HG03439 (cell line): Measurements from ENCODE around the gene PCDHB4.
"Not testable (repeated sequence)": the region's sequence is repeated elsewhere in the genome, so short reads cannot be mapped to it uniquely, and the experiment has no call there.

ENCODE experiments used
- ATAC-seq: cut with Tn5 transposase; IDR thresholded peaks from one replicate; pipeline ENCODE4 v1.9.1; 2021; ENCODE audit warnings: mild to moderate bottlenecking, moderate library complexity; ENCODE audit not compliant: unreplicated experiment

The PCDHB4 gene

DNA sequence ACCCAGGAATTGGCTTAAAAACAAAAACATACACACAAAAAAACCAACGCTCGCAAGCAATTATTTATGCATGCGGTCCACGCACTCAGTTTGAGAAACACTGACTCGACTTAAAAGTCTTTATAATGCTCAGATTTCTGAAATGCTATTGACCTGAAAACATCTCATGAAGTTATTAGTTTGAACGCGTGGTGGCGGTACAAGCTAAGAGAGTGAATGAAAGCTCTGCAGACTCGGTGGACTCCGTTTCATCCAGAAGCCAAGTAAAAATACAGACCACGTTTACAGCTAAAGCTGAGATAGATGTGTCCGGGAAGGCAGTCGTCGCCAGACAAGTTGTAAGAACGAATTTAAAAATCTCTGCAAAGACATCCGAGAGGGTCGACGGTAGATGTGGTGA is 28.2 kb downstream of the PCDHB4 start, which contains the start of gene PCDHB6:
PCDHB6 (plus strand) TSS at position 246 of the 400 bp plus-strand sequence. CDS start 201 bp downstream, outside the sequence.
- ATAC-seq: no peak

DNA sequence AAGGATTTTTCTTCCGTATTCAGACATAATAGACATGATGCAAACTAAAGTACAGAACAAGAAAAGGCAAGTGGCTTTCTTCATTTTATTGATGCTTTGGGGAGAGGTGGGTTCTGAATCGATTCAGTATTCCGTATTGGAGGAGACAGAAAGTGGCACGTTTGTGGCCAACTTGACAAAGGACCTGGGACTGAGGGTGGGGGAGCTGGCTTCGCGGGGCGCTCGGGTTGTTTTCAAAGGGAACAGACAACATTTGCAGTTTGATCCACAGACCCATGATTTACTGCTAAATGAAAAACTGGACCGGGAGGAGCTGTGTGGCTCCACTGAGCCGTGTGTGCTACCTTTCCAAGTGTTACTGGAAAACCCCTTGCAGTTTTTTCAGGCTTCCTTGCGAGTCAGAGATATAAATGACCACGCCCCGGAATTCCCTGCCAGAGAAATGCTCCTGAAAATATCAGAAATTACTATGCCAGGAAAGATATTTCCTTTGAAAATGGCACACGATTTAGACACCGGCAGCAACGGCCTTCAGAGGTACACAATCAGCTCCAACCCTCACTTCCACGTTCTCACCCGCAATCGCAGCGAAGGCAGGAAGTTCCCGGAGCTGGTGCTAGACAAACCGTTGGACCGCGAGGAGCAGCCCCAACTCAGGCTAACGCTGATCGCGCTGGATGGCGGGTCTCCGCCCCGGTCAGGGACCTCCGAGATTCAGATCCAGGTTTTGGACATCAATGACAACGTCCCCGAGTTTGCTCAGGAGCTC is 28.8 kb downstream of the PCDHB4 start:
- no peak for ATAC-seq

DNA sequence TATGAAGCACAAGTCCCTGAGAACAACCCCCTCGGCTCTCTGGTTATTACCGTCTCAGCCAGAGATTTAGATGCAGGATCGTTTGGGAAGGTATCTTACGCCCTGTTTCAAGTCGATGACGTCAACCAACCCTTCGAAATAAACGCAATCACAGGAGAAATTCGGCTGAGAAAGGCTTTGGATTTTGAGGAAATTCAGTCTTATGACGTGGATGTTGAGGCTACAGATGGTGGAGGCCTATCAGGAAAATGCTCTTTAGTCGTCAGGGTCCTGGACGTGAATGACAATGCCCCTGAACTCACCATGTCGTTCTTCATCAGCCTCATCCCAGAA is 29.3 kb downstream of the PCDHB4 start:
- ATAC-seq: no peak

DNA sequence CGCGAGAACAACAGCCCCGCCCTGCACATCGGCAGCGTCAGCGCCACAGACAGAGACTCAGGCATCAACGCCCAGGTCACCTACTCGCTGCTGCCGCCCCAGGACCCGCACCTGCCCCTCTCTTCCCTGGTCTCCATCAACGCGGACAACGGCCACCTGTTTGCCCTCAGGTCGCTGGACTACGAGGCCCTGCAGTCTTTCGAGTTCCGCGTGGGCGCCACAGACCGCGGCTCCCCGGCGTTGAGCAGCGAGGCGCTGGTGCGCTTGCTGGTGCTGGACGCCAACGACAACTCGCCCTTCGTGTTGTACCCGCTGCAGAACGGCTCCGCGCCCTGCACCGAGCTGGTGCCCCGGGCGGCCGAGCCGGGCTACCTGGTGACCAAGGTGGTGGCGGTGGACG is 30.0 kb downstream of the PCDHB4 start:
- not testable (repeated sequence) for ATAC-seq

DNA sequence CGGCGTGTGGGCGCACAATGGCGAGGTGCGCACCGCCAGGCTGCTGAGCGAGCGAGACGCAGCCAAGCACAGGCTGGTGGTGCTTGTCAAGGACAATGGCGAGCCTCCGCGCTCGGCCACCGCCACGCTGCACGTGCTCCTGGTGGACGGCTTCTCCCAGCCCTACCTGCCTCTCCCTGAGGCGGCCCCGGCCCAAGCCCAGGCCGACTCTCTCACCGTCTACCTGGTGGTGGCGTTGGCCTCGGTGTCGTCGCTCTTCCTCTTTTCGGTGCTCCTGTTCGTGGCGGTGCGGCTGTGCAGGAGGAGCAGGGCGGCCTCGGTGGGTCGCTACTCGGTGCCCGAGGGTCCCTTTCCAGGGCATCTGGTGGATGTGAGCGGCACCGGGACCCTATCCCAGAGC is 30.5 kb downstream of the PCDHB4 start:
- not testable (repeated sequence) for ATAC-seq

DNA sequence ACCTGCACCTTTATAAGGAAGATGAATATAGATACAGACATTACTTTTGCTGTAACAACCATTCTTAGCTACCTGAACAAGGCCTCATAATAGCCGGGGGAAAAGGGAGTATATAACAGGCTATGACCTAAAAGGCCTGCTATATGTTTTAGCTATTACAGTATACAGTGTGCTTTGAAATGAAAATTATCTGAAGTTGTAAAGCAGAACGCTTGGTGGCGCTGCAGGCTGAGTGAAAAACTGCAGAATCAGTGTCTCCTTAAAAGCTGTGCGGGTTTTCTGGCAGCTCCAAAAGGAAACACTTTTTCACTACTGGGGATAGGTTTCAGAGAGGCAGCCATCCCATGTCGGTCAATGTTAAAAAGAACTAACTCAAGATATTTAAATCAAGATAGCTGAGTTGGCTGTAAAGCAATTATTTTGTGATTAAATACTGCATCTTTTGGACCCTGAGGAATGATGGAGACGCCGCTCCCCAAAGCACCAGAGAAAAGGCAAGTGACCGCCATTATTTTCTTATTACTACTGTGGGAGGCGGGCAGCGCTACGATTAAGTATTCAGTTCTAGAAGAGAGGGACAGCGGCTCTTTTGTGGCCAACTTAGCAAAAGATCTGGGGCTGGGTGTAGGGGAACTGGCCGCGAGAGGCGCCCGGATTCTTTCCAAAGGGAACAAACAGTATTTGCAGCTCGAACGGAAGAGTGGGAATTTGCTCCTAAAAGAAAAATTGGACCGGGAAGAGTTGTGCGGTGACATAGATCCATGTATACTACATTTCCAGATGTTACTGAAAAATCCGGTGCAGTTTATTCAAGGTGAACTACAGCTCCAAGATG is 34.1 kb downstream of the PCDHB4 start:
- no peak for ATAC-seq

DNA sequence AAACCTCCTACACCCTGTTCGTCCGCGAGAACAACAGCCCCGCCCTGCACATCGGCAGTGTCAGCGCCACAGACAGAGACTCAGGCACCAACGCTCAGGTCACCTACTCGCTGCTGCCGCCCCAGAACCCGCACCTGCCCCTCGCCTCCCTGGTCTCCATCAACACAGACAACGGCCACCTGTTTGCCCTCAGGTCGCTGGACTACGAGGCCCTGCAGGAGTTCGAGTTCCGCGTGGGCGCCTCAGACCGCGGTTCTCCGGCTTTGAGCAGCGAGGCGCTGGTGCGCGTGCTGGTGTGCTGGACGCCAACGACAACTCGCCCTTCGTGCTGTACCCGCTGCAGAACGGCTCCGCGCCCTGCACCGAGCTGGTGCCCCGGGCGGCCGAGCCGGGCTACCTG is 35.7 kb downstream of the PCDHB4 start:
- ATAC-seq: not testable (repeated sequence)

DNA sequence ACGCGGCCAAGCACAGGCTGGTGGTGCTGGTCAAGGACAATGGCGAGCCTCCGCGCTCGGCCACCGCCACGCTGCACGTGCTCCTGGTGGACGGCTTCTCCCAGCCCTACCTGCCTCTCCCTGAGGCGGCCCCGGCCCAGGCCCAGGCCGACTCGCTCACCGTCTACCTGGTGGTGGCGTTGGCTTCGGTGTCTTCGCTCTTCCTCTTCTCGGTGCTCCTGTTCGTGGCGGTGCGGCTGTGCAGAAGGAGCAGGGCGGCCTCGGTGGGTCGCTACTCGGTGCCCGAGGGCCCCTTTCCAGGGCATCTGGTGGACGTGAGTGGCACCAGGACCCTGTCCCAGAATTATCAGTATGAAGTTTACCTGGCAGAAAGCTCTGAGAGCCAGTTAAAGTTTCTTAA is 36.3 kb downstream of the PCDHB4 start:
- ATAC-seq: not testable (repeated sequence)

DNA sequence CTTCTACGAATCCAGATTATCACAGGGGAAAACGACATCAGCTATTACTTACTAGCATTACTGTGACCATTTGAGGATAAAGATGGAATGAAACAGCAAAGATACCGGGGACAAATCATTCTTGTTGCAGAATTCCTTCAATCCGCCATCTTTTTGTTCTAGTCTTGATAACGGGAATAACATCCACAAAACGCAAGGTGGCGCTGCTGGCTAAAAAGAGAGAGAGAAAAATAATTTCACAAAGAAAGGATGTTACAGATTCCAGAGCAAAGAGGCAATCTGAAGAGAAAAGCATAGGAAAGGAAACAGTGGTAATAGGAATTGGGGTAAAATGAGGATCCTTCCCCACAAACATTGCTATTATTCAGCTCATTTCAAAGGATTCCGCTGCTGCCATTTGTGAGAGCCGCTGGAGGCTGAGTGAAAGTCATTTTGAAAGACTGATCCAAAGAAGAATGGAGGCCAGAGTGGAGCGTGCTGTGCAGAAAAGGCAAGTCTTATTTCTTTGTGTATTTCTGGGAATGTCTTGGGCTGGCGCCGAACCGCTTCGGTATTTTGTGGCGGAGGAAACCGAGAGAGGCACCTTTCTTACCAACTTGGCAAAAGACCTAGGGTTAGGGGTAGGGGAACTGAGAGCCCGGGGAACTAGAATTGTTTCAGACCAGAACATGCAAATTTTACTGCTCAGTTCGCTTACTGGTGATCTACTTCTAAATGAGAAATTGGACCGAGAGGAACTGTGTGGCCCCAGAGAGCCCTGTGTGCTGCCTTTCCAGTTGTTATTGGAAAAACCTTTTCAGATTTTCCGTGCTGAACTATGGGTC is 51.0 kb downstream of the PCDHB4 start, which contains the start of gene PCDHB7:
PCDHB7 (plus strand) TSS at position 264 of the 824 bp plus-strand sequence; CDS start at position 456, 192 bp downstream.
- ATAC-seq: no peak

DNA sequence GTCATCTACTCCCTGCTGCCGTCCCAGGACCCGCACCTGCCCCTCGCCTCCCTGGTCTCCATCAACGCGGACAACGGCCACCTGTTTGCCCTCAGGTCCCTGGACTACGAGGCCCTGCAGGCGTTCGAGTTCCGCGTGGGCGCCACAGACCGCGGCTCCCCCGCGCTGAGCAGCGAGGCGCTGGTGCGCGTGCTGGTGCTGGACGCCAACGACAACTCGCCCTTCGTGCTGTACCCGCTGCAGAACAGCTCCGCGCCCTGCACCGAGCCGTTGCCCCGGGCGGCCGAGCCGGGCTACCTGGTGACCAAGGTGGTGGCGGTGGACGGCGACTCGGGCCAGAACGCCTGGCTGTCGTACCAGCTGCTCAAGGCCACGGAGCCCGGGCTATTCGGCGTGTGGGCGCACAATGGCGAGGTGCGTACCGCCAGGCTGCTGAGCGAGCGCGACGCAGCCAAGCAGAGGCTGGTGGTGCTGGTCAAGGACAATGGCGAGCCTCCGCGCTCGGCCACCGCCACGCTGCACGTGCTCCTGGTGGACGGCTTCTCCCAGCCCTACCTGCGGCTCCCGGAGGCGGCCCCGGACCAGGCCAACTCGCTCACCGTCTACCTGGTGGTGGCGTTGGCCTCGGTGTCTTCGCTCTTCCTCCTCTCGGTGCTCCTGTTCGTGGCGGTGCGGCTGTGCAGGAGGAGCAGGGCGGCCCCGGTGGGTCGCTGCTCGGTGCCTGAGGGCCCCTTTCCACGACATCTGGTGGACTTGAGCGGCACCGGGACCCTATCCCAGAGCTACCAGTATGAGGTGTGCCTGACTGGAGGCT is 52.9 kb downstream of the PCDHB4 start:
- ATAC-seq: not testable (repeated sequence)
